Activated T-helper 2 cell treated with anti-CD3 and anti-CD28 coated beads, Interferon-gamma antibody, Interleukin-2, Interleukin-4, amounts not matched to agents 10 μg/mL and 5 μg/mL and 100 μg/mL, durations not matched to agents 14 hours and 24 hours and 36 hours (primary cell): ENCODE results near the gene ADGRG4. TPM values are rescaled to one million over a fixed set of nuclear protein-coding genes. Genes with fewer than 3 reads are reported as not detected.
"Not testable (repeated sequence)": the region's sequence is repeated elsewhere in the genome, so short reads cannot be mapped to it uniquely, and the experiment has no call there.

Experiments used
- DNase-seq: peaks from one replicate; pipeline ENCODE4 v3.0.0; 2021; ENCODE audit warnings: low spot score
- H3K27ac Mint-ChIP-seq: one replicate; pipeline ENCODE4 v1.8.0; 2021; ENCODE audit warnings: mixed read lengths
- H3K27me3 Mint-ChIP-seq: one replicate; pipeline ENCODE4 v1.8.0; 2021; ENCODE audit warnings: low read depth, mixed read lengths
- H3K36me3 Mint-ChIP-seq: one replicate; pipeline ENCODE4 v1.8.0; 2021; ENCODE audit warnings: low read depth, mixed read lengths
- H3K4me1 Mint-ChIP-seq: one replicate; pipeline ENCODE4 v1.8.0; 2021; ENCODE audit warnings: low read depth, mixed read lengths
- H3K4me3 Mint-ChIP-seq: one replicate; pipeline ENCODE4 v1.8.0; 2021; ENCODE audit warnings: low read depth, mild to moderate bottlenecking, moderate library complexity, mixed read lengths
- H3K9me3 Mint-ChIP-seq: one replicate; pipeline ENCODE4 v1.8.0; 2021; ENCODE audit warnings: mixed read lengths
- intact Hi-C: fragments of 100-400 bp; cut with micrococcal nuclease; formaldehyde crosslinking; loops from one replicate; pipeline ENCODE4 v1.15.1; 2023
- total RNA-seq: library from RNA; stranded (reverse); gene quantifications from 2 replicates; pipeline ENCODE4 v1.2.3, GENCODE V29; 2022

The ADGRG4 gene, protein sequence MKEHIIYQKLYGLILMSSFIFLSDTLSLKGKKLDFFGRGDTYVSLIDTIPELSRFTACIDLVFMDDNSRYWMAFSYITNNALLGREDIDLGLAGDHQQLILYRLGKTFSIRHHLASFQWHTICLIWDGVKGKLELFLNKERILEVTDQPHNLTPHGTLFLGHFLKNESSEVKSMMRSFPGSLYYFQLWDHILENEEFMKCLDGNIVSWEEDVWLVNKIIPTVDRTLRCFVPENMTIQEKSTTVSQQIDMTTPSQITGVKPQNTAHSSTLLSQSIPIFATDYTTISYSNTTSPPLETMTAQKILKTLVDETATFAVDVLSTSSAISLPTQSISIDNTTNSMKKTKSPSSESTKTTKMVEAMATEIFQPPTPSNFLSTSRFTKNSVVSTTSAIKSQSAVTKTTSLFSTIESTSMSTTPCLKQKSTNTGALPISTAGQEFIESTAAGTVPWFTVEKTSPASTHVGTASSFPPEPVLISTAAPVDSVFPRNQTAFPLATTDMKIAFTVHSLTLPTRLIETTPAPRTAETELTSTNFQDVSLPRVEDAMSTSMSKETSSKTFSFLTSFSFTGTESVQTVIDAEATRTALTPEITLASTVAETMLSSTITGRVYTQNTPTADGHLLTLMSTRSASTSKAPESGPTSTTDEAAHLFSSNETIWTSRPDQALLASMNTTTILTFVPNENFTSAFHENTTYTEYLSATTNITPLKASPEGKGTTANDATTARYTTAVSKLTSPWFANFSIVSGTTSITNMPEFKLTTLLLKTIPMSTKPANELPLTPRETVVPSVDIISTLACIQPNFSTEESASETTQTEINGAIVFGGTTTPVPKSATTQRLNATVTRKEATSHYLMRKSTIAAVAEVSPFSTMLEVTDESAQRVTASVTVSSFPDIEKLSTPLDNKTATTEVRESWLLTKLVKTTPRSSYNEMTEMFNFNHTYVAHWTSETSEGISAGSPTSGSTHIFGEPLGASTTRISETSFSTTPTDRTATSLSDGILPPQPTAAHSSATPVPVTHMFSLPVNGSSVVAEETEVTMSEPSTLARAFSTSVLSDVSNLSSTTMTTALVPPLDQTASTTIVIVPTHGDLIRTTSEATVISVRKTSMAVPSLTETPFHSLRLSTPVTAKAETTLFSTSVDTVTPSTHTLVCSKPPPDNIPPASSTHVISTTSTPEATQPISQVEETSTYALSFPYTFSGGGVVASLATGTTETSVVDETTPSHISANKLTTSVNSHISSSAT (N-terminal part only)
- not detected in 2 replicates for total RNA-seq

DNA sequence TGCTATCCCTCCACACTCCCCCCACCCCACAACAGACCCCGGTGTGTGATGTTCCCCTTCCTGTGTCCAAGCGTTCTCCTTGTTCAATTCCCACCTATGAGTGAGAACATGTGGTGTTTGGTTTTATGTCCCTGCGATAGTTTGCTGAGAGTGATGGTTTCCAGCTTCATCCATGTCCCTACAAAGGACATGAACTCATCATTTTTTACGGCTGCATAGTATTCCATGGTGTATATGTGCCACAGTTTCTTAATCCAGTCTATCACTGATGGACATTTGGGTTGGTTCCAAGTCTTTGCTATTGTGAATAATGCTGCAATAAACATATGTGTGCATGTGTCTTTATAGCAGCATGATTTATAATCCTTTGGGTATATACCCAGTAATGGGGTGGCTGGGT is at the start of gene ADGRG4:
ADGRG4 (plus strand) TSS at position 243 of the 400 bp plus-strand sequence. CDS start 7,815 bp downstream, outside the sequence.
- intact Hi-C loops, DNase-seq, H3K36me3 Mint-ChIP-seq, H3K4me1 Mint-ChIP-seq, H3K4me3 Mint-ChIP-seq, H3K9me3 Mint-ChIP-seq, H3K27me3 Mint-ChIP-seq, H3K27ac Mint-ChIP-seq: not testable (repeated sequence)

DNA sequence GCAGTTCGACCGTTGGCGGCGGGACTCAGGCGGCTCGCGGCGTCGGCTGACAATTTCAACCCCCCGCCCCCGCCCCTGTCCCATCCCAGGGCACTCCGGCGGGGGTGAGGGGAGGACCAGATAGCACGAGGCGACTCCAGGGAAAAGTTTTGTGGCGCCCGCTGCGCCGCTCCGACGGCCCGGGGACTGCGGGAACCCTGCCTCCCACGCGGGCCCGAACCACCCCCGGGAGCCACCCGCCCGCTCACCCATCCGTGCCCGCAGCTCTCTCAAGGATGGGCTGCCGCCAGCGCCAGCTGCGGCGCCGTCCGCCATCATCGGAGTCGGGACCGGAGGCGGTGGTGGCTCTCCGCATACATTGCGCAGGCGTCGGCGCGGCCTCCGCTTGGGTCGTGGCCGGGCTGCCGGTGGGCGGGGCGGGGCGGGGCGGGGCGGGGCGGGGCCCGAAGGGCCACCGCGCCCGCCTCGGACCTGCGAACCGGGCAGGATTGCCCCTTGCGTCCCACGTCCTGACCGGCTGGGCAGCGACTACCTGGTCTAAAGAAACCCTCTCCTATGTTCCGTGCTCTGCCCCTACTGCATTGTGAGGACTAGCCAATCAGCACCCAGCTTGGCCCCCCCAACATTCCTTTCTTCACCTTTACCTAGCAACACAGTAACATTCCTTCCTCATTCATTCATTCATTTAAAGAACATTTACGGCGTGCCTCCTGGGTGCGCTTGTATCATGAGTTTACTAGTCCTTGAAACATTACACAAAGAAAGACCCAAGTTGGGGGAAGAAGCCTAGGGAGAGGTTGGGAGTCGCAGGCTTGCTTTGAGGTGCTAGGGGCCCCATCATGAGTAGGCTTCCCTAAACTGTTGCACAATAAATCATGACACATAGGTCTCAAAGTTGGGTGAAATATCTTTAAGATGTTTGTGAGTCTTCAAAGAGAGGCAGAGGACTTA is 49.4 kb upstream of the ADGRG4 start, which contains the start of gene MAP7D3:
MAP7D3 (minus strand) TSS at position 360 of the 951 bp plus-strand sequence; CDS start at position 318, 42 bp downstream.
- Mint-ChIP-seq H3K4me3 (peak within 1 kb of the TSS; percentile 88), H3K36me3 (peaks cover 2% of the 10 kb centered on the region), H3K9me3 (no peaks in the 10 kb centered on the region), H3K27ac (peak within 1 kb of the TSS; percentile 90), H3K27me3 (no peaks in the 10 kb centered on the region), H3K4me1 (peaks cover 13% of the 10 kb centered on the region)
- intact Hi-C loops, result loop anchor here (1.0 to 10.0 kb wide), 3 partner anchors 8 to 443 kb away; no protein-coding TSS in a partner anchor
- peak; percentile 58 for DNase-seq

DNA sequence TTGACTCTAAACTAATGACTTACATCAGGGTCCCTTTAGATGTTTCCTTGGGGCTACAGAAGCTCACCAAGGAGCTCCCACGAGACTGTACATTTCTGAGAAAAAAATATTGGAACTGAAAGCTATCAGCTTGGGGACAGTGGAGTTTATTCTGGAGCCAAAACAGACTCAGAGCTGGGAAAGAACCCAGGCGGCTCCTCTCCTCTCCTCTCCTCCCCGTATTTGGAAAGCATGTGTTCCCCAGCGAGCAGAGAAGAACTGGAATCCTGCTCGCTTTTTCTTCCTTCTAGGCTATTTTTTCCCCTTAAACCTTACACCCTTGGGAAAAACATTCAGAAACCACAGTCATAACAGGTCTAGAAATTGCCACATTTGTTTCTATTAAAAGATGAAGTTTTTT is 45.2 kb upstream of the ADGRG4 start:
- peaks cover 24% of the 10 kb centered on the region for H3K4me1 Mint-ChIP-seq
- no peaks in the 10 kb centered on the region for H3K27me3 Mint-ChIP-seq
- H3K4me3 Mint-ChIP-seq, result no peak overlapping the region
- H3K27ac Mint-ChIP-seq, result no peak overlapping the region
- H3K36me3 Mint-ChIP-seq, result no peaks in the 10 kb centered on the region
- no peaks in the 10 kb centered on the region for H3K9me3 Mint-ChIP-seq
- no peak for DNase-seq
- intact Hi-C loops, result loop anchor here (10.0 kb wide), 1 partner anchor 439 kb away; no protein-coding TSS in a partner anchor

DNA sequence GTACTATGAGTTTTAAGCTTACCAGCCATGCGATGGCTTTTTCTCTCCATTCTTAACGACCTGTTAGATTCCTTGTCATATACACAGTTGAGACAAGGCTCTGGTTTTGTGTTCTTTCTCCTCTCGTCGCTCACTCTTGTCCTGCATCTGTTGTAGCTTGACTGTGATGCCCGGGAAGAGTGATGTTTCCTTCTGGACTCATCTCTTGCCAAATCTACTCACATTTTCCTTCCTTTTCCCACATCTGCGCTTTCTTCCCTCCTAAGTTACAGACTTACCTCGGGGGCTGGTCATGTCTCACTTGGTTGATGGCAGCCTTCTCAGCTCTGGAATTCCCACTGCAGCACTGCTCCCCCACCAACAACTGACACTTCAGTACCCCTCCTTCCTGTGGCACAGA is 44.7 kb upstream of the ADGRG4 start:
- intact Hi-C loops, result loop anchor here (10.0 kb wide), 1 partner anchor 439 kb away; no protein-coding TSS in a partner anchor
- no peaks in the 10 kb centered on the region for H3K9me3 Mint-ChIP-seq
- H3K36me3 Mint-ChIP-seq, result no peaks in the 10 kb centered on the region
- peaks cover 28% of the 10 kb centered on the region for H3K4me1 Mint-ChIP-seq
- no peak for DNase-seq
- no peak overlapping the region for H3K4me3 Mint-ChIP-seq
- H3K27me3 Mint-ChIP-seq, result no peaks in the 10 kb centered on the region
- no peak overlapping the region for H3K27ac Mint-ChIP-seq

DNA sequence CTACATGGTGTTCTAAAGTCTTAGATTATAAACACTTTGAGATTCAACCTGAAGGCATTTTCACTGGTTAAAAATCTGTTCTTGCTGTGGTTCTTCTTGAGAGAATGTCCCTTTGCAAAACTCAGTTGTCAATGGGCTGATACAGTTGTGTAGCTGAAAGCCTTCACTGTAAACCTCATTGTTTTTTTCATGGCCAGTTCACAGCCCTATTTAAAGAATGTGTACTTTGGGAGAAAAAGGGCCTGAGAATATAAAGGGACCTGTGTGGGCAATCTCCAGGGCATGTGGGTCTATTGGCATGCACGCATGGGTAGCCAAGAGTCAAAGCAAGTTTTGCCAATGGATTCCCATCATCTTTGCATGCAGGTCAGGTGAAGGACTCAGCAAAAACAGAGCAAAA is 41.8 kb upstream of the ADGRG4 start:
- peaks cover 21% of the 10 kb centered on the region for H3K4me1 Mint-ChIP-seq
- H3K9me3 Mint-ChIP-seq, result no peaks in the 10 kb centered on the region
- DNase-seq, result no peak
- intact Hi-C loops, result loop anchor here (1.0 to 10.0 kb wide), 2 partner anchors 8 to 436 kb away; partner anchors contain the start of gene MAP7D3
- no peaks in the 10 kb centered on the region for H3K36me3 Mint-ChIP-seq
- no peak overlapping the region for H3K27ac Mint-ChIP-seq
- no peak overlapping the region for H3K4me3 Mint-ChIP-seq
- no peaks in the 10 kb centered on the region for H3K27me3 Mint-ChIP-seq

DNA sequence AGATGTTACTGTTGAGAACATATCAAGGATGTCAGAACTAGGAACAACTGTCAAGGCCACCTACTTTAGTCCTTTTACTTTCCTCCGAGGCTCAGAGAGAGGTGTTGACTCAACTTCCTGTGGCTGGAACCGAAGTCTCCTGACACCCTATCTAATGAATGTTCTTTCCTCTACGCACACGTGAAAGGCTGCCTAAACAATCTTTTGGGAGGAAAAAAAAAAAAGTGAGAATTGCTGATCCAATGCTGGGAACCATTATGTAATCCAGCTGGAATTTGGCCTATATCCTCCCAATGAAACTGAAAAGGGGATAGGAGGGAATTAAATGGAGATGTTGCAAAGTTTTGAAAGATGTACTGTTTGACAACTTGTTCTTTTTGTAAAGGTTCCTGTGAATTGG is 41.2 kb upstream of the ADGRG4 start:
- peaks cover 21% of the 10 kb centered on the region for H3K4me1 Mint-ChIP-seq
- intact Hi-C loops, result loop anchor here (1.0 to 10.0 kb wide), 2 partner anchors 8 to 435 kb away; partner anchors contain the start of gene MAP7D3
- no peak overlapping the region for H3K4me3 Mint-ChIP-seq
- peak overlapping the region; percentile 72 for H3K27ac Mint-ChIP-seq
- no peaks in the 10 kb centered on the region for H3K36me3 Mint-ChIP-seq
- no peaks in the 10 kb centered on the region for H3K9me3 Mint-ChIP-seq
- H3K27me3 Mint-ChIP-seq, result no peaks in the 10 kb centered on the region
- DNase-seq, result no peak

DNA sequence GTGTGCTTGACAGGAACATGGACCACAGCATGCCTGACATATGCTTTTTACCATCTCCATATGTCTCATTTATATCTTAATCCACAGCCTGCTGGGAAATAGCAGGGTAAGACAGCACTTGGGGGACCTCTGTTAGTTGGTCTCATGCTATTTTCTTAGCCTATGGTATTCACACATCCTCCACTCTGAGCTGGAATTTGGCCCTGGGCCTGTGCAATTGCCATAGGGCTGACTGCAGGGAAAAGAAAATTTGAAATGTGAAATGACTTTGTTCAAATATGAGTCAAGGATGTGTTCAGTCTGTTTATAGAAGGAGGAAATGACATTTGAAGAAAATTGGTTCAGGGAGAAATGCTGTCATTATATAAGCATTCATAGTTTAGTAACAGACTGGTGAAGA is 40.0 kb upstream of the ADGRG4 start:
- intact Hi-C loops, result loop anchor here (10.0 kb wide), 1 partner anchor 106 kb away; no protein-coding TSS in a partner anchor

DNA sequence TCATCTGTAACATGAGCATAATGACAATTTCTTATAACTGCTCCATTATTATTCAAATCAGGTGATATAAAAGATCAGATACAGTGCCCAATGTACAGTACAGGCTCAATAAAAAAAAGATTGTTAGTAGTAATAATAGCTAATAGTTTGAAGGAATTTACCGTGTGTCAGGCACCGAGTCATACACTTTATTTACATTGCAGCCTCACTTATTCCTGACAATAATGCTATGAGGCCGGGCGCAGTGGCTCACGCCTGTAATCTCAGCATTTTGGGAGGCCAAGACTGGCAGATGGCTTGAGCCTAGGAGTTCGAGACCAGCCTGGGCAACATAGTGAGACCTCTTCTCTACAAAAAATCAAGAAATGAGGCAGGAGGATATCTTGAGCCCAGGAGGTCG is 39.4 kb upstream of the ADGRG4 start:
- no peak overlapping the region for H3K4me3 Mint-ChIP-seq
- H3K27ac Mint-ChIP-seq, result no peak overlapping the region
- no peaks in the 10 kb centered on the region for H3K27me3 Mint-ChIP-seq
- peaks cover 21% of the 10 kb centered on the region for H3K4me1 Mint-ChIP-seq
- intact Hi-C loops, result loop anchor here (10.0 kb wide), 1 partner anchor 107 kb away; no protein-coding TSS in a partner anchor
- no peak for DNase-seq
- H3K9me3 Mint-ChIP-seq, result no peaks in the 10 kb centered on the region
- H3K36me3 Mint-ChIP-seq, result no peaks in the 10 kb centered on the region

More for the DNA sequence above, 40.0 kb upstream of the ADGRG4 start:
- Mint-ChIP-seq H3K9me3 (no peaks in the 10 kb centered on the region), H3K36me3 (no peaks in the 10 kb centered on the region), H3K4me3 (no peak overlapping the region), H3K4me1 (peaks cover 21% of the 10 kb centered on the region), H3K27me3 (no peaks in the 10 kb centered on the region), H3K27ac (no peak overlapping the region)
- DNase-seq, result no peak

DNA sequence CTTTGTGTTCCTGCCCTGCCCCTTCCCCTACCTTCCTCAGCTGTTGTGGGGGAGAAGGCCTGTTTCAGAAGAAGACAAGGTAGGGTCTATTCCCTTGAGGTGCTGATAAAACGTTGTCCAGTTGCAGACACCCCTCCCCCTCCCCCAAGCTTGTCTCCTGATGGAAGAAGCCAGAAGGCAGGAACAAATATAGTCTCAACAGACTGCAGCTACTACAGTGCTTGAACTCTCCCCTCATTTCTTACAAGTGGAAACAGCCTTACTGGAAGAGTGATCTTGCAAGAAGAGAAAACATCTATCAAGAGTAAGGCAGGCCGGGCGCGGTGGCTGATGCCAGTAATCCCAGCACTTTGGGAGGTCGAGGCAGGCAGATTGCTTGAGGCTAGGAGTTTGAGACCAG is 38.5 kb upstream of the ADGRG4 start:
- Mint-ChIP-seq H3K27me3 (no peaks in the 10 kb centered on the region), H3K36me3 (no peaks in the 10 kb centered on the region), H3K9me3 (no peaks in the 10 kb centered on the region), H3K27ac (no peak overlapping the region), H3K4me3 (no peak overlapping the region), H3K4me1 (peaks cover 21% of the 10 kb centered on the region)
- intact Hi-C loops, result loop anchor here (10.0 kb wide), 1 partner anchor 107 kb away; no protein-coding TSS in a partner anchor
- DNase-seq, result no peak

DNA sequence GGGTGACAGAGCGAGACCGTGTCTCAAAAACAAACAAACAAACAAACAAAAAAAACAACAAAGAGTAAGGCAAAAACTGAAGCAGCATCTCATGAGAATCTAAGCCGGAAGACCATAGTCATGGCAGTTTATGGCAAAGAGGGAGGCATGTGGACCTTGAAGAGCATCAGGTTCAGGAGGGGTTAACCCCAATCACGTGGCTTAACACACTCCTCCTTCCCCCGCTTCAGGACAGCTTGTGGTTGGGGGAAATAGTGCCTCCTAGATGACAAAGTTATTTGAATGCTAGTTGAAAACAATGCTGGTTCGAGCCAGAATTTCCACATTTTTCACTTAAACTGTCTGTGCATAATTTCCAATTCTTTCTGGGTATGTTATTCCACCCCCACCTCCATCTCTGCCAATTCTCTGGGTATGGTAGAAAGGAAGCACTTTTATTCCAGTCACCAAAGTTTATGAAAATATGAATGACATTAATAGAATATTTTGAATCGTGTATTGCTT is 37.9 kb upstream of the ADGRG4 start:
- H3K4me3 Mint-ChIP-seq, result no peak overlapping the region
- DNase-seq, result no peak
- H3K27ac Mint-ChIP-seq, result no peak overlapping the region
- H3K27me3 Mint-ChIP-seq, result no peaks in the 10 kb centered on the region
- no peaks in the 10 kb centered on the region for H3K36me3 Mint-ChIP-seq
- intact Hi-C loops, result loop anchor here (10.0 kb wide), 1 partner anchor 108 kb away; no protein-coding TSS in a partner anchor
- peaks cover 21% of the 10 kb centered on the region for H3K4me1 Mint-ChIP-seq
- no peaks in the 10 kb centered on the region for H3K9me3 Mint-ChIP-seq

DNA sequence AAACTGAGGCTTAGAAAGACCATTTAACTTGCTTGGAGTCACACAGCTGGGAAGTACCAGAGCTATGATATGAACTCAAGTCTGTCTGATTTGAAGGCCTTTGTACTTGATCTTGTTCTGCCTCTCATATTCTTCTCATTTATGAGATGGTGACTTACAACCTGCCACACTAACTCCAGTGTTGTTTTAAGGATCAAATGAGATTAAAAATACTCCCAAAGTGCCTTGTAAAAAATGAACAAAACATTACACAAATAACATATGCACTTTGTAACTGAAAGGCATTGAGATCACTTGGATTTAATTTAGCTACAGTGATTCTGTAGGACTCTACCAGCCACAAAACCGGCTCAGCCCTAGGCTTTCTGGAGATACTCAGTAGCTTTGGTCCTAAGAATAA is 33.9 kb upstream of the ADGRG4 start:
- no peak overlapping the region for H3K27ac Mint-ChIP-seq
- peaks cover 3% of the 10 kb centered on the region for H3K4me1 Mint-ChIP-seq
- H3K36me3 Mint-ChIP-seq, result no peaks in the 10 kb centered on the region
- intact Hi-C loops, result loop anchor here (5.0 to 10.0 kb wide), 3 partner anchors 40 to 240 kb away; no protein-coding TSS in a partner anchor
- DNase-seq, result no peak
- H3K9me3 Mint-ChIP-seq, result no peaks in the 10 kb centered on the region
- H3K27me3 Mint-ChIP-seq, result no peaks in the 10 kb centered on the region
- no peak overlapping the region for H3K4me3 Mint-ChIP-seq
